NB4 (cell line): ENCODE results near the gene CCDC14.

ENCODE experiments used
- POLR2A ChIP-seq: IDR thresholded peaks from 2 replicates; pipeline ENCODE4 v1.6.1; 2011; ENCODE audit warnings: mild to moderate bottlenecking; ENCODE audit not compliant: insufficient read length; ENCODE audit errors: extremely low read depth
- TF ChIP-seq, protein P1 (sequence below): IDR thresholded peaks from one replicate; pipeline ENCODE4 v1.5.1; 2012; ENCODE audit warnings: low read depth, low read length

DNA sequence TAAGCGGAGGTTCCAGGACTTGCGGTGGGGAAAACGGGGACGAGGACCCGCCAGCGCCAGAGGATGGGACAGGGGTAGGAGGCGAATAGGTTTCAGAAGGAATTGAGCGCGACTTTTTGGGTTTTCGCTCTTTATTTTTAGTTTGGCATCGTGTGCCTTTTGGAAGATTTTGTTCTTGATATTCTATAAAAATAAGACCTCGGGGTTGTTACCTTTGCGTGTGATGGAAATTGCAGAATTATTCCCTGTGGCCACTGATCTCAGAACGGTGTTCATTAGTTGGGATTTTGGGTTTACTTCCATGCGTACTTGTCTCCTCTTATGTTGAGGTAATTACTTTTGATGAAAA lies 453 bp upstream of the CCDC14 start:
- TF ChIP-seq POLR2A: no peak
- TF ChIP-seq, protein P1, sequence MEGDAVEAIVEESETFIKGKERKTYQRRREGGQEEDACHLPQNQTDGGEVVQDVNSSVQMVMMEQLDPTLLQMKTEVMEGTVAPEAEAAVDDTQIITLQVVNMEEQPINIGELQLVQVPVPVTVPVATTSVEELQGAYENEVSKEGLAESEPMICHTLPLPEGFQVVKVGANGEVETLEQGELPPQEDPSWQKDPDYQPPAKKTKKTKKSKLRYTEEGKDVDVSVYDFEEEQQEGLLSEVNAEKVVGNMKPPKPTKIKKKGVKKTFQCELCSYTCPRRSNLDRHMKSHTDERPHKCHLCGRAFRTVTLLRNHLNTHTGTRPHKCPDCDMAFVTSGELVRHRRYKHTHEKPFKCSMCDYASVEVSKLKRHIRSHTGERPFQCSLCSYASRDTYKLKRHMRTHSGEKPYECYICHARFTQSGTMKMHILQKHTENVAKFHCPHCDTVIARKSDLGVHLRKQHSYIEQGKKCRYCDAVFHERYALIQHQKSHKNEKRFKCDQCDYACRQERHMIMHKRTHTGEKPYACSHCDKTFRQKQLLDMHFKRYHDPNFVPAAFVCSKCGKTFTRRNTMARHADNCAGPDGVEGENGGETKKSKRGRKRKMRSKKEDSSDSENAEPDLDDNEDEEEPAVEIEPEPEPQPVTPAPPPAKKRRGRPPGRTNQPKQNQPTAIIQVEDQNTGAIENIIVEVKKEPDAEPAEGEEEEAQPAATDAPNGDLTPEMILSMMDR: no peak
